HG02938 (cell line): ENCODE measurements around the gene ASTL.
"Not testable (repeated sequence)": the region's sequence is repeated elsewhere in the genome, so short reads cannot be mapped to it uniquely, and the experiment has no call there.

ENCODE experiments used
- ATAC-seq: cut with Tn5 transposase; IDR thresholded peaks from one replicate; pipeline ENCODE4 v1.9.1; 2021; ENCODE audit warnings: mild to moderate bottlenecking, moderate library complexity; ENCODE audit not compliant: unreplicated experiment

Gene ASTL

GRCh38 chr2:96138179-96139145 is at the start of gene ASTL:
Gene ASTL (minus strand): TSS chr2:96138502. CDS start chr2:96138436, 66 bp downstream.
- no peak for ATAC-seq

- ATAC-seq = no peak
Observed at GRCh38 chr2:96186562-96186961, 48.3 kb upstream of the ASTL start.

GRCh38 chr2:96185516-96185915 is 47.2 kb upstream of the ASTL start:
- ATAC-seq = no peak

GRCh38 chr2:96184989-96185388 is 46.7 kb upstream of the ASTL start:
- ATAC-seq = no peak

DNA sequence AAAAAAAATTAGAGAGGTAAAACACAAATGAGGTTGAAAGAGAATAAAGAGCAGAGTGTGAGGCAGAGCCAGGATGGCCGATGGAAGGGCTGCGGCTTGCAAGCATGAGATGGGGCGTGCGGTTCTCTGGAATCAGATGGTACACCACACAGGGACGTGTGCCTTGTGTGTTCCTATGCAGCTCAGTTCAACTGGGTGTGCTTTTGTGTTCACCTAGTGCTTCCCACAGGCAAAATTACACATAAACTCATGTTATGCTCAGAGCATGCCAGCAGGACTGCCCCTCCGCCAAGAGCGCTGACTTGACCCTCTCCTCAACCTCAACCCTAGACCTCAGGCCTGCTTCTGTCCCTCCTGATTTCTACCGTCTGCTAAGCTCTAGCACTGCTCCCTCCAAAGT is 45.9 kb upstream of the ASTL start:
- no peak for ATAC-seq

GRCh38 chr2:96181529-96181928 is 43.2 kb upstream of the ASTL start:
- ATAC-seq = no peak

DNA sequence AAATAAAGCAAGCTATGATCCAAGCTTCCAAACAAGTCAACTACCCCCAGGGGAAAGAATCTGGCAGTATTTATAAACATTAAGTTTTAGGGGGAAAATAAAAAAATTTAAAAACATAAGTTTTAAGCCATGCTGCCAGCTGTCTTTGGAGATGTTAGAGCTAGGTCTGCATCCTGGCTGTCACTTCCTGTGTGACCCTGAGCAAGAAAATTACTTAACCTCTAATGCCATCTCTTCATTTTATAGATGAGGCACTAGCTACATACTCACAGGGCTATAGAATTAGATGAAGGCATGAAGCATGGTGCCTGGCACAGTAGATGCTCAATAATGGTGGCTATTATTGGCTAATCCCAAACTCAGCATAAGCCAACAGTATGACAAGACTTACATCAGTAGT is 42.2 kb upstream of the ASTL start:
- ATAC-seq = no peak

- no peak for ATAC-seq
Observed at GRCh38 chr2:96180002-96180401, 41.7 kb upstream of the ASTL start.

DNA sequence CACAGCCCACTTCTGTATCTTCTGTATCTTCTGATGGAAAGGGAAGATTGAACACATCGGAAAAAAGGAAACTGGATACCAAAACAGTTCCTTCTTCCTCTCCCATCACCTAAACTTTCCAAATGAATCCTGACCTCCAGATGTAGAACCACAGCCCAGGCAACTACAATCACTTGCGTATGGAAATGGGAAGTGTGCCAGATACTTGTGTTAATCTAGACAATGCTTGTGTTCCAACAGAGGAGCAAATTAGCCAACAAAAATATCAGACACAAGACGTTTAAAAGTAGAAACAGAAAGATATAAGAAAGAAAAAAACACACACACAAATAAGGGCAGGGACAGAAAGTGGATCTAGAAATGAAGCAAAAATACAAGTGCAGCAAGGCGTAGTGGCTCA is 38.4 kb upstream of the ASTL start:
- ATAC-seq = no peak

DNA sequence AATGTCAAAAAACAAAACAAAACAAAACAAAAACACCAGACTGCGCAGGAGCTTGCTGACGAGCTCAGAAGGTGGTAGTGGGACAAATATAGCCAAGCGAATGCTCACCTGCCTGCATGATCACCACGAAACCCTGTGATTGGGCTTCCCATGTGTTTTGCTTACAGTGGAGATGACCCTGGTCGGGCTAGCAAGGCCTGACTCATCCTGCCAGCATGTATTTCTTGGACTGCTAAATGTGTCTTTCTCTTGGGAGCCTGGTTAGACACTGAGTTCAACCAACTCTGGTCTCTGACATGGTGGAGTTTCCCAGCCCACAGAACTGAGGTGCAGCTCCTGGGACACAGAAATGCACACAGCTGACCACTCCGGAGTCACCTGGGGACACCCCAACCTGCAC is 37.6 kb upstream of the ASTL start:
- ATAC-seq = no peak

GRCh38 chr2:96174251-96175144 is 36.2 kb upstream of the ASTL start:
- no peak for ATAC-seq

DNA sequence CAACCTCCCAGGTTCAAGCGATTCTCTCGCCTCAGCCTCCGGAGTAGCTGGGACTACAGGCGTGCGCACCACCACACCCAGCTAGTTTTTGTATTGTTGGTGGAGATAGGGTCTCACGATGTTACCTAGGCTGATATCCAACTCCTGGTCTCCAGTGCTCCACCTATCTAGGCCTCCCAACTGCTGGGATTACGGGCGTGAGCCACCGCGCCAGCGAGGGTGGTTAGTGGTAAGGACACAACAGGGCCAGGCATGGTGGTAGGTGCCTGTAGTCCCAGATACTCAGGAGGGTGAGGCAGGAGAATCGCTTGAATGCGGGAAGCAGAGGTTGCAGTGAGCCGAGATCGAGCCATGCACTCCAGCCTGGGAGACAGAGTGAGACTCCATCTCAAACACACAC is 33.5 kb upstream of the ASTL start:
- no peak for ATAC-seq

GRCh38 chr2:96170626-96171025 is 32.3 kb upstream of the ASTL start:
- no peak for ATAC-seq

GRCh38 chr2:96169868-96170507 is 31.7 kb upstream of the ASTL start:
- ATAC-seq = no peak

DNA sequence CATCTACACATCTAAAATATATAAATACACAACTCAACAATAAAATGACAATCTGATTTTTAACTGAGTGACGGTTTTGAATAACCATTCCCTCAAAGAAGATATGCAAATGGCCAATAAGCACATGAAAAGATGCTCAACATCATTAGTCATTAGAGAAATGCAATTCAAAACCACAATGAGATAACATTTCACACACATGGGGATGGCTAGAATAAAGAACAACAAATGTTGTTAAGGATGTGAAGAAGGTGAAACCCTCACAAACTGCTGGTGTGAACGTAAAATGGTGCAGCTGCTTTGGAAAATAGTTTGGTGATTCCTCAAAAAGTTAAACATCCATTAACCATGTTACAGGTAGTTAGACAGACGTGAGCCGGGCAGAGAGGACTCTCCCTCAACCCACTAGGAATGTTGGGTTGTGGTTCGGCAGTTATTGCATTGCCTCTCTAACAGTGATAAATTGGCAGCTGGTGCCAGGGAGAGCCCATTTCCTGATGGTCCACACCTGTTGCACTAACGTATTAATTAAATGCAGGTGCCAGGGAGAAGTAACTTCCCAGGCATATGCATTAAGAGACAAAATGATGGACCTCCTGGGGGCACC is 29.2 kb upstream of the ASTL start:
- ATAC-seq = no peak

DNA sequence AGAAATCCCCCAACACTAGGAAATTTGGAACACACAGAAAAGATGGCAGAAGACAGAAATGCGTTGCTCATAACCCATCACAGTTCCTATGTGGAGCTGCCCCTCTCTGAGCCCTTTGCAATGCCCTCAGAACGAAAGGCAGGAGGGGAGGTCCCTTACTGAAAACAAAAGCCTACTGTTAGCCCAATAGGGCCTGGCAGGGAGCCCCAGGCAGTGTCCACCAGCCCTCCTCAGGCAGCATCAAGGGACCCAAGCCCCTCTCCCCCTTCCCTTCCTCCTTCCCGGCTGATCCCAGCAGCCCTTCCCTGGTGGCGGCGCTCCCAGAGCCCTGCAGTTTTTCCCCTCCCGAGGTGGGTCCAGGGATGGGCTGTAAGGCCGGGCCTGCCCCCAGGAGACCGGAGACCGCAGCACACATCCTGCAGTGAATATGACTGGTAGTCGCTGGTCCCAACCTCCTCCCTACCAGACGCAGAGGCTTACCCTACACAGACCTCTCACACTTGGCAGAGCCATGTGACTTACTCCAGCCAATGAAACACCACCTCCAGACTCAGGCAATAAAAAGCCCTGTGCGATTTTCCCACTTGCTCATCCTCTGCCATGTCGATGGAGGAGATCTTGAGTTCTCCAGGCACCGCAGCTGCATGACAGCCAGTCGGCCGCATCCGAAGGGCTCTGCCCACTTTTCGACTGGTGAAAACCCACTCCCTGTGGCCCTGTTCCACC is 26.3 kb upstream of the ASTL start:
- peak; percentile 68 for ATAC-seq

DNA sequence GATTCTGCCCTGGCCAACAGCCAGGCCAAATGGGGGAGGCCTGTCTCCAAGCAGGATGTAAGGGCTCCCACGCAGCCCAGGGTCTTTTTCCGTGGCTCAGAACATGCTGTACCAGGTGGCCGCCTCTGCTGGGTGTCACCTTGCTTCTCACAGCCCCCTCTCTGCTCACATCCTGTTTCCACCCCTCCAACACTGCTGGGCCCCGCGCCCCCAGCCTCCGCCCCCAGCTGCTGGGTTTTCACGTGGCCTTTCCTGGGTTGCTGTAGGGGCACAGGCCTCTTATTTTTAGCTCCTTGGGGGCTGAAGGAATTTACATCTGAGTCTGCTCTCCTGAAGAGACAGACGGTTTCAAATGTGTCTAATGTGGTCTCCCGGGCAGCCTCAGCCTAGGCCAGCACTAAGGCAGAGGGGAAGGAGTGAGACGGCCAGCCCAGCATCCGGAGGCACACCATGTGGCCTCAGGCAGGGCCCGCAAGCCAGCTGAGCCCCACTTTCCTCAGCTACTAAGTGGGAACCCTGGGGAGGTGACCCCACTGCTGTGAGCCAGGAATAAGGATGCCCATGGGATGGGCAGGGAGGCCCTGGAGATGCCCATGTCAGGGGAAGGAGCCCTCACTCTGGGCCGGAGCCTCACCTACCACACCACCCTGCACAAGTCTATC is 25.6 kb upstream of the ASTL start:
- peak; percentile 63 for ATAC-seq

GRCh38 chr2:96163415-96163767 is 25.1 kb upstream of the ASTL start:
- no peak for ATAC-seq

GRCh38 chr2:96161898-96162297 is 23.6 kb upstream of the ASTL start:
- ATAC-seq = no peak

DNA sequence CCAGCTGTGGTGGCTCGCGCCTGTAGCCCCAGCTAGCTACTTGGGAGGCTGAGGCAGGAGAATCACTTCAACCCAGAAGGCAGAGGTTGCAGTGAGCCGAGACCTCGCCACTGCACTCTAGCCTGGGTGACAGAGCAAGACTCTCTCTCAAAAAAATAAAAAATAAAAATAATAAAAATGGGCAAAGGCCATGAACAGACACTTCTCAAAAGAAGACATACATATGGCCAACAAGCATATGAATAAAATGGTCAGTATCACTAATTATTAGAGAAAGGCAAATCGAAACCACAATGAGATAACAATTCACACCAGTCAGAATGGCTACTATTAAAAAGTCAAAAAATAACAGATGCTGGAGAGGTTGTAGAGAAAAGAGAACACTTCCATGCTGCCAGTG is 22.1 kb upstream of the ASTL start:
- not testable (repeated sequence) for ATAC-seq
